ENCODE measurements around the gene MMP23B.
"Not testable (repeated sequence)": the region's sequence is repeated elsewhere in the genome, so short reads cannot be mapped to it uniquely, and the experiment has no call there.

Gene MMP23B

GRCh38 chr1:1638528-1638927, 6.6 kb downstream of the MMP23B start:
- H3K27ac ChIP-seq (ENCODE audit: low read depth, low read length); H3K4me3 ChIP-seq (ENCODE audit: low read depth, low read length); H3K9me3 ChIP-seq (ENCODE audit: control insufficient read depth, insufficient read depth, low read length); H3K9ac ChIP-seq (ENCODE audit: low read depth, low read length); H3K27me3 ChIP-seq (ENCODE audit: control insufficient read depth, insufficient read depth, low read length); H3K4me1 ChIP-seq (ENCODE audit: control insufficient read depth, insufficient read depth, low read length): not testable (repeated sequence)
- peaks cover 14% of the 10 kb centered on the region for H3K36me3 ChIP-seq (ENCODE audit: control insufficient read depth, insufficient read depth, low read length)

- H3K36me3 ChIP-seq (ENCODE audit: control insufficient read depth, insufficient read depth, low read length): peaks cover 14% of the 10 kb centered on the region
- H3K4me1 ChIP-seq (ENCODE audit: control insufficient read depth, insufficient read depth, low read length); H3K27me3 ChIP-seq (ENCODE audit: control insufficient read depth, insufficient read depth, low read length); H3K9ac ChIP-seq (ENCODE audit: low read depth, low read length); H3K4me3 ChIP-seq (ENCODE audit: low read depth, low read length); H3K9me3 ChIP-seq (ENCODE audit: control insufficient read depth, insufficient read depth, low read length); H3K27ac ChIP-seq (ENCODE audit: low read depth, low read length): not testable (repeated sequence)
These were observed 7.4 kb downstream of the MMP23B start for GRCh38 chr1:1639368-1639767.

- H3K9ac ChIP-seq (ENCODE audit: low read depth, low read length); H3K9me3 ChIP-seq (ENCODE audit: control insufficient read depth, insufficient read depth, low read length); H3K27me3 ChIP-seq (ENCODE audit: control insufficient read depth, insufficient read depth, low read length); H3K4me3 ChIP-seq (ENCODE audit: low read depth, low read length); H3K4me1 ChIP-seq (ENCODE audit: control insufficient read depth, insufficient read depth, low read length); H3K27ac ChIP-seq (ENCODE audit: low read depth, low read length): not testable (repeated sequence)
- H3K36me3 ChIP-seq (ENCODE audit: control insufficient read depth, insufficient read depth, low read length): peaks cover 14% of the 10 kb centered on the region
These were observed 8.1 kb downstream of the MMP23B start for GRCh38 chr1:1640081-1640480.

GRCh38 chr1:1640711-1641461, 8.9 kb downstream of the MMP23B start:
- peaks cover 14% of the 10 kb centered on the region for H3K36me3 ChIP-seq (ENCODE audit: control insufficient read depth, insufficient read depth, low read length)
- not testable (repeated sequence) for H3K9me3 ChIP-seq (ENCODE audit: control insufficient read depth, insufficient read depth, low read length); H3K27ac ChIP-seq (ENCODE audit: low read depth, low read length); H3K27me3 ChIP-seq (ENCODE audit: control insufficient read depth, insufficient read depth, low read length); H3K4me3 ChIP-seq (ENCODE audit: low read depth, low read length); H3K9ac ChIP-seq (ENCODE audit: low read depth, low read length); H3K4me1 ChIP-seq (ENCODE audit: control insufficient read depth, insufficient read depth, low read length)

- not testable (repeated sequence) for H3K9ac ChIP-seq (ENCODE audit: low read depth, low read length); H3K9me3 ChIP-seq (ENCODE audit: control insufficient read depth, insufficient read depth, low read length); H3K4me3 ChIP-seq (ENCODE audit: low read depth, low read length); H3K27ac ChIP-seq (ENCODE audit: low read depth, low read length); H3K4me1 ChIP-seq (ENCODE audit: control insufficient read depth, insufficient read depth, low read length); H3K27me3 ChIP-seq (ENCODE audit: control insufficient read depth, insufficient read depth, low read length)
- peaks cover 41% of the 10 kb centered on the region for H3K36me3 ChIP-seq (ENCODE audit: control insufficient read depth, insufficient read depth, low read length)
These were observed 14.4 kb downstream of the MMP23B start for GRCh38 chr1:1646326-1646725.

DNA sequence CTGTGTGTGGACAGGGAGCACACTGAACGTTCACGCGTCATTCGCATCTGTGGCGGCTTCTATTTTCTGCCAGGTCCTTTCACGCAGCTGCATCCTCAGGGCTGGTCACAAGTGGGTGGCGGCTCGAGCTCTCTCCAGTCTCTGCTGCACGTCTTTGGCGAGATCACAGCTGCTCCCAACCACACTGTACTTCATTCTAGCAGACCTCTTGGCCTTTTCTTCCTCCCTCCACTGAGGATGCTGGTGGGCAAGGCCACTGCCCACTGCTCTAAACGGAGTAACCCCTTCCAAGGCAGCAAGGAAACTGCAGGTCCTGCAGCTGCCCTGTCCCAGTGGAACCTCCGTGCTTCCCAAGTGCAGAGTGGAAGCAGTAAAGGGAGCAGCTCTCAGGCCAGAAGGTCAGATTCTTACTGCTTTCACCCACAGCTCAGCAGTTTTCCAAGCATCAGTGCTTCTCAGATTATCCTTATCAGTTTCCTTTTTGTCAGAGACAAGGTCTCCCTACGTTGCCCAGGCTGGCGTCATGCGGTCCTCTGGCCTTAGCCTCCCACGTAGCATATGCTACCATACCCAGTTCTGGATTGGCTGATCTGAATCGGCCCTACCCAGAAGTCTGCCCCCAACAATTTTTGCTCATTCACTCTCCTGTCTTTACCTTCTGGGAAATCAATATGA, 15.7 kb downstream of the MMP23B start:
- H3K9me3 ChIP-seq (ENCODE audit: control insufficient read depth, insufficient read depth, low read length); H3K9ac ChIP-seq (ENCODE audit: low read depth, low read length); H3K27me3 ChIP-seq (ENCODE audit: control insufficient read depth, insufficient read depth, low read length); H3K4me3 ChIP-seq (ENCODE audit: low read depth, low read length); H3K27ac ChIP-seq (ENCODE audit: low read depth, low read length); H3K4me1 ChIP-seq (ENCODE audit: control insufficient read depth, insufficient read depth, low read length): not testable (repeated sequence)
- H3K36me3 ChIP-seq (ENCODE audit: control insufficient read depth, insufficient read depth, low read length): peaks cover 54% of the 10 kb centered on the region

GRCh38 chr1:1648265-1648664, 16.3 kb downstream of the MMP23B start:
- not testable (repeated sequence) for H3K9me3 ChIP-seq (ENCODE audit: control insufficient read depth, insufficient read depth, low read length); H3K27me3 ChIP-seq (ENCODE audit: control insufficient read depth, insufficient read depth, low read length); H3K4me1 ChIP-seq (ENCODE audit: control insufficient read depth, insufficient read depth, low read length); H3K4me3 ChIP-seq (ENCODE audit: low read depth, low read length); H3K27ac ChIP-seq (ENCODE audit: low read depth, low read length); H3K9ac ChIP-seq (ENCODE audit: low read depth, low read length)
- H3K36me3 ChIP-seq (ENCODE audit: control insufficient read depth, insufficient read depth, low read length): peaks cover 55% of the 10 kb centered on the region

- H3K9ac ChIP-seq (ENCODE audit: low read depth, low read length): peak within 1 kb of the TSS; percentile 94
- H3K27ac ChIP-seq (ENCODE audit: low read depth, low read length): peak within 1 kb of the TSS; percentile 99
- not testable (repeated sequence) for H3K27me3 ChIP-seq (ENCODE audit: control insufficient read depth, insufficient read depth, low read length); H3K9me3 ChIP-seq (ENCODE audit: control insufficient read depth, insufficient read depth, low read length); H3K4me1 ChIP-seq (ENCODE audit: control insufficient read depth, insufficient read depth, low read length)
- peaks cover 31% of the 10 kb centered on the region for H3K36me3 ChIP-seq (ENCODE audit: control insufficient read depth, insufficient read depth, low read length)
- peak within 1 kb of the TSS; percentile 77 for H3K4me3 ChIP-seq (ENCODE audit: low read depth, low read length)
These were observed 26.9 kb downstream of the MMP23B start, which contains the start of gene CDK11B for GRCh38 chr1:1658583-1659549. TSS of gene CDK11B (minus strand) at chr1:1659004. CDS start at chr1:1657485, 1,519 bp downstream.

- not testable (repeated sequence) for H3K9ac ChIP-seq (ENCODE audit: low read depth, low read length); H3K4me1 ChIP-seq (ENCODE audit: control insufficient read depth, insufficient read depth, low read length); H3K27ac ChIP-seq (ENCODE audit: low read depth, low read length); H3K27me3 ChIP-seq (ENCODE audit: control insufficient read depth, insufficient read depth, low read length); H3K9me3 ChIP-seq (ENCODE audit: control insufficient read depth, insufficient read depth, low read length); H3K4me3 ChIP-seq (ENCODE audit: low read depth, low read length)
- peaks cover 21% of the 10 kb centered on the region for H3K36me3 ChIP-seq (ENCODE audit: control insufficient read depth, insufficient read depth, low read length)
These were observed 30.4 kb downstream of the MMP23B start for GRCh38 chr1:1662392-1662791.

DNA sequence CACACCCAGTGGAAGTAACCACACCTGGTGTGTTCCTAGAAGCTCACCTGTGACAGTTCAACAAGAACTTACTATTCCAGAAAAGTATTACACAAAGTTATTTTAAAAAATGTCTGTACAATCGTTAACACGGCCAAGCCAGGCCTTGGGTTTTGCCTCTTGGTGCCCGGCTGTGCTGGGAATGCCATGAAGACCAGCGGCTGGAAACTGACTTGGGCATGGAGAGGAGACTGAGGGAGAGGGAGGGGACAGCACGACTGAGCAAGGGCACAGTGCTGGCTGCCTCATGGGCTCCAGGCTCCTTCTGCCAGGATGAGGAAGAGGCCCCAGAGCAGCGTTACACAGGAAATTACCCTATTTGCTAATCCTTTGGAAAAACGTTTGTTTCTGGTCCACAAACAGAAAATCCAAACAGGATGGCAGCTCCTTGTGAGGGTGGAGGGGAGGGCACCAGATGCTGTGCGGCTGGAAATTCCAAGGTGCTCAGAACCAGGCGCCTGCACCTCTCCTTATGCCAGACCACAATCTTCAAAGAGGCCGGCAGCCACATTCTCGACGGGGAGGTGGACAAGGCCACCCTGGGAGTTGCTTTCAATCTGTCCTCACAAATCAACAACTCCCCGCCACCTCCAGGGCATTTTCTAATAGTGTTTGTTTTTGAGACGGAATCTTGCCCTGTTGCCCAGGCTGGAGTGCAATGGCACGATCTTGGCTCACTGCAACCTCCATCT, 31.0 kb downstream of the MMP23B start:
- H3K27ac ChIP-seq (ENCODE audit: low read depth, low read length); H3K4me3 ChIP-seq (ENCODE audit: low read depth, low read length); H3K9ac ChIP-seq (ENCODE audit: low read depth, low read length); H3K27me3 ChIP-seq (ENCODE audit: control insufficient read depth, insufficient read depth, low read length); H3K9me3 ChIP-seq (ENCODE audit: control insufficient read depth, insufficient read depth, low read length); H3K4me1 ChIP-seq (ENCODE audit: control insufficient read depth, insufficient read depth, low read length): not testable (repeated sequence)
- peaks cover 24% of the 10 kb centered on the region for H3K36me3 ChIP-seq (ENCODE audit: control insufficient read depth, insufficient read depth, low read length)

Data from HUES48 (cell line).